HG03439 (cell line): ENCODE measurements around the gene CPN2.

Experiments
- ATAC-seq: cut with Tn5 transposase; IDR thresholded peaks from one replicate; pipeline ENCODE4 v1.9.1; 2021; ENCODE audit warnings: mild to moderate bottlenecking, moderate library complexity; ENCODE audit not compliant: unreplicated experiment

The CPN2 gene

DNA sequence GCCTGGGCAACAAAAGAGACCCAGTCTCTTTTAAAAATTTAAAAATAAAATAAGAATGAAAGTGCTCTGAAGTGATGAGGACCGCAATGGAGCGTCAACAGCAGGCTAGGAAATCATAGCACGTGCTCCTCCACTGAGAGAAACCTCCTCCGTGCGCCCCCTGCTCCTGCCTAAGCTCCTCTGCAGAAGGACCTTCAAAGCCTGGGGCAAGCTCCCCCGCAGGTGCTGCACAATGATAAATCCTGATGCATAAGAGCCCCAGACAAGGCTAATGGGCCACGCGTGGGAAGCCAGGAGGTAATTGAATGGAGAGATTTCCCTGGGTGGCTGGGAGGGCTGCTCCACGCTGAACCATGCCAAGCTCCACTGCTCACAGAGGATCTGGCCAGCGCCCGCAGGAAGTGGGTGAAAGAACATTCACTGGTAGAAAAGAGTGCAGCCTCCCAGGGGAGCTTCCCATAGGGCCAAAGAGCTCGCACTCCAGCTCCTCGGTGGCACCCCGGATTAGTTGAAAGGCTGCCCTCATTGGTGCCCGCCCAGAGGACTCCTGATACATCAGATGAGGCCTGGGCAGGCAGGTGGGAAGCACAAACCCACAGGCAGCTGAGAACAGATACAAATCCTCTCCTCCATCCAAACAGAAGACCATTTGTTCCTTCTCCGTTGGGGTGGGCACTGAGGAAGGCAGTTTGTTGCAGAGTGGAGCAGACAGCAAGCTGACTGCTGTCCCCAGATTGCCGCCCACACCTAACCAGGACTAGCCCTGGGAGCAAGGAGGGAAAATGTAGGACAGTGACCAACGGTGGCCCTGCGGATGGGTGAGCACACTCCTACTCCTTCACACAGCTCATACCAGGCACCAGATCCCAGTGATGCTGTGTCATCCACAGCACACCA is 52.5 kb downstream of the CPN2 start:
- no peak for ATAC-seq

DNA sequence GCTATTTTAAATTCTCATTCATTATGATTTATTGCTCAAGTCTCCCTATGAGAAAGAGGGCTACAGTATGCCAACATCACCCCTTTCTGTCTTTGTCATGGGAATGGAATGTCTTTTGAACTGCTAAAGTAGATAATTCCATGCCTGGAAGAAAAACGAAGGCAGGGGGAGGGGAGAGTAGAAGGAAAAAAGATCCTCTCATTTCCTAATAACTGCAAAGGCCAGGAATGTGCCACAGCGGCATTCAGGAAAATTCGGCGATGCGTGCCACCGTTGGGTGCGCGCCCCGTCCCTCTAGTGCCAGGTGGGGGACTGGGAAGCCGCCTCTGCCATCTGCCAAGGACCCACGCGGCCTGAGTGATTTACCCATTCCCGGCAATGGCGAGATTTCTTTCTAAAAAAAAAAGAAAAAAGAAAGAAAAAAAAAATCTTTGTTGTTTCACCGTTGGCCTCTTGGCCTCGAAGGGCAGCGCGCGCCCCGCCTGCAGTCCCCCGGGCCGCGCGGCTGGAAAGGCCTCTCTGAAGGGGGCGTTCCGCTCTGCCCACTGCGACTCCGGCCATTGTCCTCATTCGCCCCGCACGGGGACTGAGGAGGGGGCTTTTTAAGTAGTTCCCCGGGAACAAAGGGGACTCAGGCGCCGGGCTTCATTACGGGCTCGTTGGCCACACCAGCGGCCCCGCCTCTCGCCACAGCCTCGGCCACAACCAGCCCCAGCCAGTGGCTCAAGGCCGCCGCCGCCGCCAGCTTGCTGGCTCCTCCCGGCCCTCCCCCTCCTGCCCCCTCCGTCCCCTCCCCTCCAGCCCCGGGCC is 54.5 kb downstream of the CPN2 start:
- no peak for ATAC-seq

GRCh38 chr3:194294895-194295214 is 56.3 kb downstream of the CPN2 start:
- ATAC-seq = no peak

- ATAC-seq = no peak
These were observed 56.8 kb downstream of the CPN2 start for GRCh38 chr3:194294199-194294894.

DNA sequence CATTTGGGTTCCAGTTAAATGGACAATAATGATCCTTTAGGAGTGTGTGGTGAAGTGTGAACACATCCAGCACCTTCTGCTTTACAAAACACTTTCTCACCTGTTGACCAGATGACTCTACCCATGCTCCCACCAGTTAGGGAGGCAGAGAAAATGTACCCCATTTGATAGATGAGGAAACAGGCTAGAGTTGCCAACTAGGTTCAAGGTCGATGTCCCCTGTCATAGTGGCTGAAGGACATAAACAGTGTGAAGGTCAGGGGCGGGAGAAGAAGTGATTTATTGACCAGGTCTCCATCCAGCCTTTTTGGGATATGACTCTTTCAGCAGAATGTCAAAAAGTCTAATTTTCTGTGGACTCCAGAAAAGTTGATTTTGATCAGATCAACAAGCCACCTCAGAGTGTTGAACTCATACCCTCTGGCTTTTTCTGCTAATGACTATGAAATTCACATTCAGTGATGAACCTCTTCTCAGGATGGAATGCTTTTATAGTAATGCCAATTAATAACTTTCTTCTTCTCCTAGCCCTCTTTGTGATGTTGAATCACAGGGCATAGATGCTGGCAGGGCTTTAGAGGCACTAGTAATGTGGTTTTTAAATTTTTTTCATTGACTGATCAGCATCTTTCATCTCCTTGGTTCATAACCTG is 57.5 kb downstream of the CPN2 start:
- ATAC-seq = no peak

GRCh38 chr3:194292331-194292730 is 58.8 kb downstream of the CPN2 start:
- no peak for ATAC-seq
